ENCODE results near the gene CLEC4A.
"Not testable (repeated sequence)": the region's sequence is repeated elsewhere in the genome, so short reads cannot be mapped to it uniquely, and the experiment has no call there.

CLEC4A gene

GRCh38 chr12:8123124-8123912 lies at the start of gene CLEC4A:
TSS of gene CLEC4A (plus strand) at chr12:8123617. CDS start at chr12:8123879, 262 bp downstream.
- no peak for DNase-seq

GRCh38 chr12:8075935-8076334 lies 47.5 kb upstream of the CLEC4A start:
- DNase-seq: no peak

- DNase-seq: no peak
Measured at GRCh38 chr12:8076366-8076765, 47.1 kb upstream of the CLEC4A start.

GRCh38 chr12:8077207-8077606 lies 46.2 kb upstream of the CLEC4A start:
- no peak for DNase-seq

GRCh38 chr12:8078398-8078797 lies 45.0 kb upstream of the CLEC4A start:
- peak; percentile 13 for DNase-seq

- no peak for DNase-seq
Measured at GRCh38 chr12:8078916-8079315, 44.5 kb upstream of the CLEC4A start.

- DNase-seq: no peak
Measured at GRCh38 chr12:8080120-8080519, 43.3 kb upstream of the CLEC4A start.

GRCh38 chr12:8081251-8081920 lies 42.0 kb upstream of the CLEC4A start:
- DNase-seq: peak; percentile 26

GRCh38 chr12:8082808-8083100 lies 40.7 kb upstream of the CLEC4A start:
- no peak for DNase-seq

- not testable (repeated sequence) for DNase-seq
Measured at GRCh38 chr12:8084351-8084750, 39.1 kb upstream of the CLEC4A start.

- no peak for DNase-seq
Measured at GRCh38 chr12:8087666-8088065, 35.8 kb upstream of the CLEC4A start.

- no peak for DNase-seq
Measured at GRCh38 chr12:8088574-8088973, 34.8 kb upstream of the CLEC4A start.

GRCh38 chr12:8089277-8089676 lies 34.1 kb upstream of the CLEC4A start:
- DNase-seq: not testable (repeated sequence)

GRCh38 chr12:8089716-8090115 lies 33.7 kb upstream of the CLEC4A start:
- DNase-seq: no peak

GRCh38 chr12:8093291-8093690 lies 30.1 kb upstream of the CLEC4A start:
- no peak for DNase-seq

GRCh38 chr12:8096281-8096915 lies 27.0 kb upstream of the CLEC4A start:
- no peak for DNase-seq

GRCh38 chr12:8099235-8099634 lies 24.2 kb upstream of the CLEC4A start:
- DNase-seq: no peak

GRCh38 chr12:8108808-8109398 lies 14.5 kb upstream of the CLEC4A start:
- peak; percentile 59 for DNase-seq

- DNase-seq: not testable (repeated sequence)
Measured at GRCh38 chr12:8113117-8113516, 10.3 kb upstream of the CLEC4A start.

- DNase-seq: no peak
Measured at GRCh38 chr12:8120072-8120713, 3.2 kb upstream of the CLEC4A start.

- DNase-seq: no peak
Measured at GRCh38 chr12:8127138-8127537, 3.7 kb downstream of the CLEC4A start.

- DNase-seq: not testable (repeated sequence)
Measured at GRCh38 chr12:8133636-8134397, 10.4 kb downstream of the CLEC4A start.

All from NCI-H1092 treated with DMSO at 0.1 percent for 48 hours (cell line).